Ishikawa (cell line): ENCODE data around the gene FKBP10.

Experiments
- CREB1 ChIP-seq: IDR thresholded peaks from 2 replicates; pipeline ENCODE4 v1.6.1; 2012; ENCODE audit warnings: low read depth
- EP300 ChIP-seq: IDR thresholded peaks from 2 replicates; pipeline ENCODE4 v1.6.1; 2012; ENCODE audit warnings: borderline replicate concordance
- FOXM1 ChIP-seq: IDR thresholded peaks from 2 replicates; pipeline ENCODE4 v1.6.1; 2012; ENCODE audit warnings: low read depth, borderline replicate concordance
- TAF1 ChIP-seq: IDR thresholded peaks from 2 replicates; pipeline ENCODE4 v1.6.1; 2012; ENCODE audit warnings: low read depth, mild to moderate bottlenecking
- USF1 ChIP-seq: IDR thresholded peaks from 2 replicates; pipeline ENCODE4 v1.6.1; 2012
- YY1 ChIP-seq: IDR thresholded peaks from 2 replicates; pipeline ENCODE4 v1.6.1; 2012; ENCODE audit warnings: low read depth
- ZBTB7A ChIP-seq: IDR thresholded peaks from 2 replicates; pipeline ENCODE4 v1.6.1; 2012; ENCODE audit warnings: low read depth

GRCh38 chr17:41870627-41871026 lies 57.8 kb downstream of the FKBP10 start:
- TF ChIP-seq TAF1 (no peak), ZBTB7A (no peak), FOXM1 (no peak), CREB1 (no peak), EP300 (no peak), YY1 (no peak), USF1 (no peak)
